ENCODE results near the gene KATNBL1.

The KATNBL1 gene

DNA sequence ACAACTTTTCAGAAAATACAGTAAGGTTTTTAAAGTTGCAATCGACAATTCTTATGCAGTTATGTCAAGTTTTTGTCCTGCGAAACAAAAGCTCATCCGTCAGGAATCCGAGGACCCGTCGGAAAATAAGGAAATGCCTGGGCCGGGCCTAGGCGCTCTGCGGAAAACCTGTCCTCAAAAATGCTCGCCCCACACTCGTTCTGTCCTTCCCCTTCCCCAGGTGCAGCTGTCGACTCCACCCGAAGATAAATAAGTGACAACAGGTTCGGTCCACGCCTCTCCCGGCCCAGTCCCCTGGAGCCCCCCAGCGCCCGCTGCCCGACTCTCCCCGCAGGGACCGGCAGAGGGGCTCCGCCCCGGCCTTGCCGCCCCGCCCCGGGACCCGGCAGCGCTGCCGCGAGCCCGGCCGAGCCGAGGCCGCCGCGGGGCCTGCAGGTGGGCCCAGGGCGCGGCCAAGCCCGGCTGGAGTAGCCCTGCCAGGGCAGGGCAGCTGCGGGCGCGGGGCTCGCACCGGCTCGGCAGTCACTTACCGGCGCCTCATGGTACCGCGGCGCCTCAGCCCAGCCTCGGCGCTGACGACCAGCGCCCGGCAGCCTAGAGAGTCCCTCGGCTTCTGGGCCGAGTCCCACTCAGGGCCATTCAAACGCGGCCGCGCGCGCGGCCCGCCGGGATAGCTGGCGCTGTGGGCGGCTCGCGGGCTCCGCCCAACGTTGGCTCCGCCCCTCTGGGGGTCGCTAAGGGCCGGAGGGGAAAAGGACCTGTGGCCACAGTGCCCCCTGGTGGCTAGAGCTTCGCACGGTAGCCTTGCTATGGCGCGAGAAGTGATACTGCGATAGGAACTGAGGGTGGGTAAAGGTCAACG is at the start of gene KATNBL1:
Gene KATNBL1, minus strand, starts transcription at position 676 of the 862 bp plus-strand sequence. CDS start 46,420 bp downstream, outside the sequence.
- TF ChIP-seq, protein P1, sequence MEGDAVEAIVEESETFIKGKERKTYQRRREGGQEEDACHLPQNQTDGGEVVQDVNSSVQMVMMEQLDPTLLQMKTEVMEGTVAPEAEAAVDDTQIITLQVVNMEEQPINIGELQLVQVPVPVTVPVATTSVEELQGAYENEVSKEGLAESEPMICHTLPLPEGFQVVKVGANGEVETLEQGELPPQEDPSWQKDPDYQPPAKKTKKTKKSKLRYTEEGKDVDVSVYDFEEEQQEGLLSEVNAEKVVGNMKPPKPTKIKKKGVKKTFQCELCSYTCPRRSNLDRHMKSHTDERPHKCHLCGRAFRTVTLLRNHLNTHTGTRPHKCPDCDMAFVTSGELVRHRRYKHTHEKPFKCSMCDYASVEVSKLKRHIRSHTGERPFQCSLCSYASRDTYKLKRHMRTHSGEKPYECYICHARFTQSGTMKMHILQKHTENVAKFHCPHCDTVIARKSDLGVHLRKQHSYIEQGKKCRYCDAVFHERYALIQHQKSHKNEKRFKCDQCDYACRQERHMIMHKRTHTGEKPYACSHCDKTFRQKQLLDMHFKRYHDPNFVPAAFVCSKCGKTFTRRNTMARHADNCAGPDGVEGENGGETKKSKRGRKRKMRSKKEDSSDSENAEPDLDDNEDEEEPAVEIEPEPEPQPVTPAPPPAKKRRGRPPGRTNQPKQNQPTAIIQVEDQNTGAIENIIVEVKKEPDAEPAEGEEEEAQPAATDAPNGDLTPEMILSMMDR (IDR thresholded peaks at IDR 0.05) = peak; percentile 94
- peak; percentile 92; the same call in 1 of the 2 replicates for TF ChIP-seq ZFX (IDR thresholded peaks at IDR 0.05; ENCODE audit: borderline replicate concordance)

GRCh38 chr15:34259566-34259965 is 49.7 kb upstream of the KATNBL1 start:
- H3K27ac ChIP-seq = no peak overlapping the region
- no peak for TF ChIP-seq ZFX (IDR thresholded peaks at IDR 0.05; ENCODE audit: borderline replicate concordance)
- TF ChIP-seq, protein P1 (IDR thresholded peaks at IDR 0.05) = no peak

More for the DNA sequence above, at the start of gene KATNBL1:
- peak within 1 kb of the TSS; percentile 88 for H3K27ac ChIP-seq

- no peak overlapping the region for H3K27ac ChIP-seq
- TF ChIP-seq, protein P1 (IDR thresholded peaks at IDR 0.05) = no peak
- no peak for TF ChIP-seq ZFX (IDR thresholded peaks at IDR 0.05; ENCODE audit: borderline replicate concordance)
These were observed 48.3 kb upstream of the KATNBL1 start for GRCh38 chr15:34258151-34258550.

DNA sequence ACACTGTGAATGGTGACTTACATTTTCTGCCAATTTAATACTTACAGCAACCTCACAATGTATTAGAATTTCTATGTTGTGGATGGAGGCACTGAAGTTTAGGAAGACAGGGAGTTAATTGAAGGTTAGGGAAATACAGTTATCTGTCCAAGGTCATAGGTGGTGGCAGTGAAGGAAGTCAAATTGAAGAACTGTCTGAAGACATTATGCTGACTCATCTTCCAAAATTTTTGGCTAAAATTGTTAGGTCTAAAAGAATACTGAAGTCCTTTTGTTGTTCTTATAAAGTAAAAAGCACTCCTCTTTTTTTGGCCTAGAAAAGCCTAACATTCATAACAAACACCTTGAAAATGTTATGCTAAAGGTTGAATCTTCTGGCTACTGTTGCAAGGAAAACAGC is 42.6 kb upstream of the KATNBL1 start:
- H3K27ac ChIP-seq = no peak overlapping the region
- TF ChIP-seq, protein P1 (IDR thresholded peaks at IDR 0.05) = no peak
- no peak for TF ChIP-seq ZFX (IDR thresholded peaks at IDR 0.05; ENCODE audit: borderline replicate concordance)

GRCh38 chr15:34248190-34248589 is 38.3 kb upstream of the KATNBL1 start:
- H3K27ac ChIP-seq = no peak overlapping the region
- TF ChIP-seq, protein P1 (IDR thresholded peaks at IDR 0.05) = no peak
- no peak for TF ChIP-seq ZFX (IDR thresholded peaks at IDR 0.05; ENCODE audit: borderline replicate concordance)

- TF ChIP-seq, protein P1 (IDR thresholded peaks at IDR 0.05) = no peak
- no peak for TF ChIP-seq ZFX (IDR thresholded peaks at IDR 0.05; ENCODE audit: borderline replicate concordance)
- H3K27ac ChIP-seq = no peak overlapping the region
These were observed 36.5 kb upstream of the KATNBL1 start for GRCh38 chr15:34246276-34246976.
